ENCODE data around the gene TOMM6. TPM values are rescaled to one million over a fixed set of nuclear protein-coding genes. Genes with fewer than 3 reads are reported as not detected.

The TOMM6 gene
- total and polyA plus RNA-seq, 7 experiments from 2014 or later: 114 to 449 (median 134) TPM

- Mint-ChIP-seq H3K4me1 (peaks cover 0 to 4% (median 0%) of the 10 kb centered on the region in 7 donors), H3K27ac (no peak overlapping the region), H3K9me3 (peaks cover 0 to 1% (median 0%) of the 10 kb centered on the region in 11 donors), H3K36me3 (no peaks in the 10 kb centered on the region), H3K4me3 (no peak overlapping the region), H3K27me3 (no peaks in the 10 kb centered on the region)
- Histone ChIP-seq H3K4me3 (ENCODE audit: low read length) (no peak overlapping the region), H3K4me1 (ENCODE audit: control insufficient read depth in 2 of 2, insufficient read depth in 2 of 2, low read length in 2 of 2) (no peaks in the 10 kb centered on the region), H3K27me3 (ENCODE audit: control insufficient read depth in 2 of 2, insufficient read depth in 2 of 2, low read length in 2 of 2) (no peaks in the 10 kb centered on the region), H3K36me3 (ENCODE audit: control insufficient read depth in 2 of 3, insufficient read depth in 3 of 3, low read length in 3 of 3) (no peaks in the 10 kb centered on the region), H3K9me3 (ENCODE audit: control insufficient read depth in 2 of 3, low read length in 3 of 3) (no peaks in the 10 kb centered on the region), H3K27ac (ENCODE audit: low read depth, low read length) (no peak overlapping the region)
- ATAC-seq (no peak), DNase-seq (no peak)
- intact Hi-C loops (cut with micrococcal nuclease): no loop called here
- ChIA-PET CTCF (no interaction called here), POLR2A (no interaction called here)
These were observed 43.2 kb upstream of the TOMM6 start for GRCh38 chr6:41744236-41744787.

DNA sequence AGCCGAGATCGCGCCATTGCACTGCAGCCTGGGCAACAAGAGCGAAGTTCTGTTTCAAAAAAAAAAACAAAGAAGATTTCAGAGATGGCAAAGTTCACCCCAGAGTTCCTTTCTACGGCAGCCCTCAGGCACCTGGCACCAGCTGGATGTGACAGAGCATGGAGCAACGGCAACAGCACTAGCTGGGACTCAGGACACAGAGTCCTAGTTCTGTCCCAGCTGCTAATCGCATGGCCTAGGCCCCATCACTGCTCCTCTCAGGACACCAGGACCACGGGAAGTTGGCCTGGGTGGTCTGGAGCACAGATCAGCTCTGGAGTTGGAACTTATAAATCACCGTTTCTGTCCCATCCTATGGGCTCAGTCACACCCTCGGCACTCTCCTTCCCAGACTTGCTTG, 41.4 kb upstream of the TOMM6 start:
- H3K27me3 ChIP-seq (ENCODE audit: control insufficient read depth in 2 of 2, insufficient read depth in 2 of 2, low read length in 2 of 2): no peaks in the 10 kb centered on the region
- H3K4me1 ChIP-seq (ENCODE audit: control insufficient read depth in 2 of 2, insufficient read depth in 2 of 2, low read length in 2 of 2): no peaks in the 10 kb centered on the region
- Mint-ChIP-seq H3K36me3 (no peaks in the 10 kb centered on the region), H3K9me3 (peaks cover 0 to 1% (median 0%) of the 10 kb centered on the region in 11 donors), H3K4me1 (peaks cover 0 to 4% (median 0%) of the 10 kb centered on the region in 7 donors), H3K27me3 (no peaks in the 10 kb centered on the region), H3K4me3 (peak overlapping the region in 1 of 10 donors; percentile 14), H3K27ac (no peak overlapping the region)
- ATAC-seq: no peak
- no peak for DNase-seq
- intact Hi-C loops (cut with micrococcal nuclease): no loop called here
- H3K4me3 ChIP-seq (ENCODE audit: low read length): no peak overlapping the region
- POLR2A ChIA-PET: interaction anchor here (0.5 kb wide), 1 partner anchor 1132 kb away, joined by 3 read pairs; no protein-coding TSS in a partner anchor
- CTCF ChIA-PET: no interaction called here
- no peaks in the 10 kb centered on the region for H3K9me3 ChIP-seq (ENCODE audit: control insufficient read depth in 2 of 3, low read length in 3 of 3)
- H3K36me3 ChIP-seq (ENCODE audit: control insufficient read depth in 2 of 3, insufficient read depth in 3 of 3, low read length in 3 of 3): no peaks in the 10 kb centered on the region
- H3K27ac ChIP-seq (ENCODE audit: low read depth, low read length): no peak overlapping the region

DNA sequence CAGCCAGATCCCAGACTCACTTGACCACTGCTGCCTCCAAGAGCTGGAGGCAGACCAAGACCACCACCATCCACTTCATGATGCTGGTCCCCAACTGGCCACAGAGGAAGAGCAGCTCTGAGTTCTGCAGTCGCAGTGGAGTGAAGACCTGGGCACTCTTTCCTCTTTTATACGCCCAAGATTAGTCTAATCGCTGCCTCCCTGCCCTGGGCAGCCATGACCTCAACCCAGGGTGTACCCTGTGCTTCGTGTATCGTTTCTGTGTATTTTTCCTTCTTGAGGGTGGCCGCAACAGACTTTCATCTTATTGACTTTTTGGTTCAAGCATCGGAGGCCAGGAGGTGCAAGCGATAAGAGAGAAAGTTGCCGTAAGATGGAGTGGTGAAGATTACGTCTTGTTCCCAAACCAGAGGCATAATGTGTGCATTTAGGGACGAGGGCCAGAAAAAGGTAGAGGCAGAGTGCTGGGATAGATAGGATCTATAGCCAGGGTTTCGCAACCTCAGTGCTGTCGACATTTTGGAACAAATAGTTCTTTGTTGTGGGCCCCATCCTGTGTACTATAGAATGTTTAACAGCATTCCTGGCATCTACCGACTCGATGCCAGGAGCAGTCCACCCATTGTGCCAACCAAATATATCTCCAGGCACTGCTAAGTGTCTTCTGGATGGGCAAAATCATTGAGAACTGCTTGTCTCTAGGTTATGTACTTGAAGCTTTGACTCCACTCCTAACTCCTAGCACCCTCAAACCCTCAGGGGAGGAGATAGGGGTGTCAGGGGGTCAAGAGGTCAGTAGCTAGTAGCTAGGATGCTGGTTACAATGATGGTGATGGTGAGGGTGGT, 40.0 kb upstream of the TOMM6 start, which contains the start of gene PGC:
Gene PGC, minus strand, starts transcription at position 142 of the 846 bp plus-strand sequence. Its CDS starts 63 bp downstream, at position 79.
- H3K27me3 Mint-ChIP-seq: no peaks in the 10 kb centered on the region
- peak within 1 kb of the TSS in 1 of 10 donors; percentile 14 for H3K4me3 Mint-ChIP-seq
- Histone ChIP-seq H3K4me1 (ENCODE audit: control insufficient read depth in 2 of 2, insufficient read depth in 2 of 2, low read length in 2 of 2) (no peaks in the 10 kb centered on the region), H3K9me3 (ENCODE audit: control insufficient read depth in 2 of 3, low read length in 3 of 3) (no peaks in the 10 kb centered on the region), H3K27ac (ENCODE audit: low read depth, low read length) (no peak within 1 kb of the TSS), H3K36me3 (ENCODE audit: control insufficient read depth in 2 of 3, insufficient read depth in 3 of 3, low read length in 3 of 3) (no peaks in the 10 kb centered on the region), H3K27me3 (ENCODE audit: control insufficient read depth in 2 of 2, insufficient read depth in 2 of 2, low read length in 2 of 2) (no peaks in the 10 kb centered on the region), H3K4me3 (ENCODE audit: low read length) (no peak within 1 kb of the TSS)
- intact Hi-C loops (cut with micrococcal nuclease): no loop called here
- DNase-seq (no peak), ATAC-seq (no peak)
- ChIA-PET POLR2A (no interaction called here), CTCF (no interaction called here)
- H3K36me3 Mint-ChIP-seq: no peaks in the 10 kb centered on the region
- no peak within 1 kb of the TSS for H3K27ac Mint-ChIP-seq
- peaks cover 0 to 4% (median 0%) of the 10 kb centered on the region in 7 donors for H3K4me1 Mint-ChIP-seq
- peaks cover 0 to 1% (median 0%) of the 10 kb centered on the region in 11 donors for H3K9me3 Mint-ChIP-seq

GRCh38 chr6:41748102-41748477, 39.4 kb upstream of the TOMM6 start:
- intact Hi-C loops (cut with micrococcal nuclease): no loop called here
- no peaks in the 10 kb centered on the region for H3K9me3 ChIP-seq (ENCODE audit: control insufficient read depth in 2 of 3, low read length in 3 of 3)
- DNase-seq (no peak), ATAC-seq (no peak)
- H3K9me3 Mint-ChIP-seq: peaks cover 0 to 1% (median 0%) of the 10 kb centered on the region in 11 donors
- H3K4me1 Mint-ChIP-seq: peaks cover 0 to 4% (median 0%) of the 10 kb centered on the region in 7 donors
- POLR2A ChIA-PET: no interaction called here
- CTCF ChIA-PET: no interaction called here
- H3K27me3 ChIP-seq (ENCODE audit: control insufficient read depth in 2 of 2, insufficient read depth in 2 of 2, low read length in 2 of 2): no peaks in the 10 kb centered on the region
- no peak overlapping the region for H3K27ac Mint-ChIP-seq
- no peaks in the 10 kb centered on the region for H3K36me3 ChIP-seq (ENCODE audit: control insufficient read depth in 2 of 3, insufficient read depth in 3 of 3, low read length in 3 of 3)
- peaks cover 0 to under 1% (median 0%) of the 10 kb centered on the region in 5 donors for H3K27me3 Mint-ChIP-seq
- H3K27ac ChIP-seq (ENCODE audit: low read depth, low read length): no peak overlapping the region
- no peak overlapping the region for H3K4me3 Mint-ChIP-seq
- no peaks in the 10 kb centered on the region for H3K4me1 ChIP-seq (ENCODE audit: control insufficient read depth in 2 of 2, insufficient read depth in 2 of 2, low read length in 2 of 2)
- no peak overlapping the region for H3K4me3 ChIP-seq (ENCODE audit: low read length)
- no peaks in the 10 kb centered on the region for H3K36me3 Mint-ChIP-seq

DNA sequence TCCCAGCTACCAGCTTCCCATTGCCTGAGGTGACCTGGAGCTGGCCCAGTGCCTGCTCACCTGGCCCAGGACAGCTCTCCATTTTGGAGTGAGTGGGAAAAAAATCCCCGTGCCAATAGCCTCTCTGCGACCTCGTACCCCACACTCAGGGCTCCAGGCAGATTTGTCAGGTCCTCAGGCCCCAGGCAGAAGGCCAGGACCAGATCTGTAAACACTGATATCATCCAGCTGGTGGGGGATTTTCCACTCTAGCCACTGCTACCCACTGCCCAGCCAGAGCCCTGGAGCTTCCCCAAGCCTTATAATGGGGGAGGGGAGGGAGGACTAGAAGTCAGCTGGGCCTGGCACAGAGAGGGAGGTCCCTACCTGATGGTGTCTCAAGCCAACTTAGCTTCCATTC, 39.0 kb upstream of the TOMM6 start:
- no peak for DNase-seq
- intact Hi-C loops (cut with micrococcal nuclease): no loop called here
- Mint-ChIP-seq H3K9me3 (peaks cover 0 to 1% (median 0%) of the 10 kb centered on the region in 11 donors), H3K27me3 (peaks cover 0 to 5% (median 0%) of the 10 kb centered on the region in 5 donors), H3K4me3 (no peak overlapping the region), H3K36me3 (no peaks in the 10 kb centered on the region), H3K27ac (no peak overlapping the region), H3K4me1 (peaks cover 0 to 4% (median 0%) of the 10 kb centered on the region in 7 donors)
- Histone ChIP-seq H3K27ac (ENCODE audit: low read depth, low read length) (no peak overlapping the region), H3K4me3 (ENCODE audit: low read length) (no peak overlapping the region), H3K4me1 (ENCODE audit: control insufficient read depth in 2 of 2, insufficient read depth in 2 of 2, low read length in 2 of 2) (no peaks in the 10 kb centered on the region), H3K27me3 (ENCODE audit: control insufficient read depth in 2 of 2, insufficient read depth in 2 of 2, low read length in 2 of 2) (no peaks in the 10 kb centered on the region), H3K9me3 (ENCODE audit: control insufficient read depth in 2 of 3, low read length in 3 of 3) (no peaks in the 10 kb centered on the region), H3K36me3 (ENCODE audit: control insufficient read depth in 2 of 3, insufficient read depth in 3 of 3, low read length in 3 of 3) (no peaks in the 10 kb centered on the region)
- CTCF ChIA-PET: no interaction called here
- POLR2A ChIA-PET: no interaction called here
- ATAC-seq: no peak

- H3K36me3 Mint-ChIP-seq: no peaks in the 10 kb centered on the region
- no peak overlapping the region for H3K27ac Mint-ChIP-seq
- Histone ChIP-seq H3K4me1 (ENCODE audit: control insufficient read depth in 2 of 2, insufficient read depth in 2 of 2, low read length in 2 of 2) (no peaks in the 10 kb centered on the region), H3K4me3 (ENCODE audit: low read length) (no peak overlapping the region), H3K36me3 (ENCODE audit: control insufficient read depth in 2 of 3, insufficient read depth in 3 of 3, low read length in 3 of 3) (no peaks in the 10 kb centered on the region), H3K27ac (ENCODE audit: low read depth, low read length) (no peak overlapping the region), H3K27me3 (ENCODE audit: control insufficient read depth in 2 of 2, insufficient read depth in 2 of 2, low read length in 2 of 2) (no peaks in the 10 kb centered on the region), H3K9me3 (ENCODE audit: control insufficient read depth in 2 of 3, low read length in 3 of 3) (no peaks in the 10 kb centered on the region)
- no peaks in the 10 kb centered on the region for H3K4me1 Mint-ChIP-seq
- ChIA-PET POLR2A (no interaction called here), CTCF (no interaction called here)
- peaks cover 0 to 1% (median 0%) of the 10 kb centered on the region in 11 donors for H3K9me3 Mint-ChIP-seq
- ATAC-seq (no peak), DNase-seq (no peak)
- H3K27me3 Mint-ChIP-seq: peaks cover 0 to 15% (median 0%) of the 10 kb centered on the region in 5 donors
- intact Hi-C loops (cut with micrococcal nuclease): no loop called here
- H3K4me3 Mint-ChIP-seq: no peak overlapping the region
These were observed 37.1 kb upstream of the TOMM6 start for GRCh38 chr6:41750374-41750773.
